Cardiac fibroblast (primary cell): ENCODE results near the gene PMEPA1.

Experiments
- DNase-seq, 2 donors: peaks; one replicate each; pipeline versions ENCODE4 v3.0.0 to v3.0.0-alpha.2; 2010; ENCODE audit warnings: low read depth in 2 of 2
- H3K4me3 ChIP-seq, 2 donors: replicated peaks in 1 of 2; 1 replicate in 1 of 2; 2 replicates in 1 of 2; pipeline ENCODE4 v1.5.1; 2011; ENCODE audit warnings: low read depth in 2 of 2, low read length in 2 of 2, mild to moderate bottlenecking in 2 of 2, moderate library complexity in 1 of 2
- CTCF ChIP-seq: IDR thresholded peaks from one replicate; pipeline ENCODE4 v1.5.1; 2011; ENCODE audit warnings: low read depth, mild to moderate bottlenecking, low read length, inconsistent platforms

The PMEPA1 gene

GRCh38 chr20:57709823-57710799 lies at the start of gene PMEPA1:
PMEPA1 (minus strand) TSS chr20:57710015; CDS start chr20:57709582, 433 bp downstream.
- peak within 1 kb of the TSS; percentile 69 to 72 for H3K4me3 ChIP-seq
- no peak for TF ChIP-seq CTCF
- peak; percentile 93 to 97 for DNase-seq

GRCh38 chr20:57757767-57758166 lies 48.0 kb upstream of the PMEPA1 start:
- no peak for TF ChIP-seq CTCF
- DNase-seq: no peak
- no peak overlapping the region for H3K4me3 ChIP-seq

GRCh38 chr20:57756921-57757320 lies 47.1 kb upstream of the PMEPA1 start:
- no peak for TF ChIP-seq CTCF
- no peak for DNase-seq

GRCh38 chr20:57756213-57756612 lies 46.4 kb upstream of the PMEPA1 start:
- H3K4me3 ChIP-seq: no peak overlapping the region
- no peak for DNase-seq
- no peak for TF ChIP-seq CTCF

More at GRCh38 chr20:57756921-57757320, 47.1 kb upstream of the PMEPA1 start:
- no peak overlapping the region for H3K4me3 ChIP-seq

GRCh38 chr20:57755609-57756008 lies 45.8 kb upstream of the PMEPA1 start:
- no peak for TF ChIP-seq CTCF
- no peak for DNase-seq
- no peak overlapping the region for H3K4me3 ChIP-seq

GRCh38 chr20:57754190-57754589 lies 44.4 kb upstream of the PMEPA1 start:
- no peak for DNase-seq
- H3K4me3 ChIP-seq: no peak overlapping the region
- TF ChIP-seq CTCF: no peak
